GM23248 (cell line): ENCODE results near the gene TRPM1.

Experiments
- EZH2 ChIP-seq: fragments of 200-600 bp; sonication (generic); IDR thresholded peaks from 2 replicates; pipeline ENCODE4 v1.6.1; 2018; ENCODE audit warnings: antibody characterized with exemption, mild to moderate bottlenecking; ENCODE audit not compliant: insufficient read depth, poor library complexity, severe bottlenecking
- EZH2phosphoT487 ChIP-seq: fragments of 200-600 bp; sonication (generic); IDR thresholded peaks from 2 replicates; pipeline ENCODE4 v1.6.1; 2018; ENCODE audit warnings: antibody characterized with exemption, moderate library complexity, mild to moderate bottlenecking, low read depth; ENCODE audit not compliant: insufficient read depth

DNA sequence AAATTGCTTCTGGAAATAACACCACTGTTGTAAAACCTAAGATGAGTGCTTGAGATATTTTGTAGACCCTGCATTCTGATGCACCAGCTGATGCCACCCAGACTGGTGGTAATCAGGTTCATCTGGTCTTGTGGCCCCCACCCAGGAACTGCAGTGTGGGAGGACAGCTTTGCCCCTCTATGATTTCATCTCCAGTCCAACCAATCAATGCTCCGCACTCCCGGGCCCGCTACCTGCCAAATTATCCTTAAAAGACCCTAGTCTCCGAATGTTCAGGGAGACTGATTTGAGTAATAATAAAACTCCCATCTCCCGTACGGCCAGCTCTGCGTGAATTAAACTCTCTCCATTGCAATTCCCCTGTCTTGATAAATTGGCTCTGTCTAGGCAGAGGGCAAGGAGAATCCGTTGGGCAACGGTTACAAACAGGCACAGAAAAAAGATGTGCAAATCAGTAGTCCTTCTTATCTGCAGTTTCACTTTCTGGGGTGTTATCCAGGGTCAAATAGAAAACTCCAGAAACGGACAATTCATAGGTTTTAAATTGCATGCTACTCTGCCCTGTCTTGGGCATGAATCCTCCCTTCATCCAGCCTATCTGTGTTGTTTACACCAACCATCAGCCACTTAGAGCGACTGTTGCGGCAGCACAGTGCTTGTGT lies 29.2 kb upstream of the TRPM1 start:
- TF ChIP-seq EZH2 (no peak), EZH2phosphoT487 (no peak)
